ENCODE data around the gene DGKH.

DNA sequence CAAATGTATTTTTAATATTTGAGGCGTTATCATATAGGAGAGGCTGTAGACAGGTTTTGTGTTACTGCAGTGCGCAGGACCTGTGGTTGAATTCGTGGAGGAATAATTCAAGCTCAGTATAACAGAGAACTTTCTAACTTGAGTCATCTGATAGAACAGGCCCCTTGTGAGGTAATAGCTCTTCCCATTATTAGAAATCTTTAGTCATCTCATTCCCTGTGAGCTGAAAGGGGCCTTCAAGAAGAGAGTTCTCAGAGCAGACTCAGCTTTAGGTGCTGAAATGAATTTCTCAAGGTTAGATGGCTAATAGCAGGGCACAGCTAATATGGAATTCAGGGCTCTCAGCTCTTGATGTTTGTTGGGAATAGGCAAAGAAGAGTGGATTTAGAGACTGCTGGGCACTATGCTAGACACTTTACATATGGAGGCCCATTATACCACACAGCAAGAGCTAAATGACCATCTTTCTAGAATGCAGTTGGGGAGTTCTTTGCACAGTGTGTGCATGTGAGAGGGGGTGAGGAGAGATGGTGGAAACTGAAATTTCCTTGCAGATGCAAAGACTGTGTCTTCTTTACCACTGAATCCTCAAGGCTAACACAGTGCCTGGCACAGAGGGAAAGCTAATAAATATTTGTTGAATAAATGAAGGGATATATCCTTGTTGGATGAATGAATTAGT lies 89.5 kb downstream of the DGKH start:
- TF ChIP-seq, protein P1, sequence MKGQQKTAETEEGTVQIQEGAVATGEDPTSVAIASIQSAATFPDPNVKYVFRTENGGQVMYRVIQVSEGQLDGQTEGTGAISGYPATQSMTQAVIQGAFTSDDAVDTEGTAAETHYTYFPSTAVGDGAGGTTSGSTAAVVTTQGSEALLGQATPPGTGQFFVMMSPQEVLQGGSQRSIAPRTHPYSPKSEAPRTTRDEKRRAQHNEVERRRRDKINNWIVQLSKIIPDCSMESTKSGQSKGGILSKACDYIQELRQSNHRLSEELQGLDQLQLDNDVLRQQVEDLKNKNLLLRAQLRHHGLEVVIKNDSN (IDR thresholded peaks at IDR 0.05) = no peak
- TF ChIP-seq EP300 (IDR thresholded peaks at IDR 0.05; ENCODE audit: borderline replicate concordance) (no peak), CREB1 (IDR thresholded peaks at IDR 0.05; ENCODE audit: low read depth) (no peak), FOXM1 (IDR thresholded peaks at IDR 0.05; ENCODE audit: borderline replicate concordance, low read depth) (no peak)

All from Ishikawa (cell line).